ENCODE data around the gene SYDE1. TPM values are rescaled to one million over a fixed set of nuclear protein-coding genes. Genes with fewer than 3 reads are reported as not detected.

The SYDE1 gene
- total RNA-seq, 1 experiment from 2014 or later = 31.3 TPM

DNA sequence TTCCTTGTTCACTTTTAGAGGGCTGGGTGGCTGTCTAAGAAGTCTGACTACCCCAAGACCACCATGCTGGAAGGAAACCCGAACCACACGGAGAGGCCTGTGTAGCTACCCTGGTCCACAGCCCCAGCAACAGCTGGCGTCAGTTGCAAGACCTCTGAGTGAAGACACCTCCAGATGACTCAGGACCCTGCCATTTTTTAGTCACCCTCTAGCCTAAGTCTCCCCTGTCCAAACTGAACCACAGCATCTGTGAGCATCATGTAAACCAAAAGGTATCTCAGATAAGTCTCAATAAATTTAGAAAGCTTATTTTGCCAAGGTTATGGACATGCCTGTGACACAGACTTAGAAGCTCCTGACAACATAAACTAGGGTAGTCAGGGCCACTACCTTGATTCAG is 2.2 kb upstream of the SYDE1 start:
- DNase-seq (ENCODE audit: low read depth) = no peak
- in situ Hi-C loops (cut with HindIII; ENCODE audit: low pct_unique_long_range_greater_than_20kb, low sequenced_read_pairs) = no loop called here

DNA sequence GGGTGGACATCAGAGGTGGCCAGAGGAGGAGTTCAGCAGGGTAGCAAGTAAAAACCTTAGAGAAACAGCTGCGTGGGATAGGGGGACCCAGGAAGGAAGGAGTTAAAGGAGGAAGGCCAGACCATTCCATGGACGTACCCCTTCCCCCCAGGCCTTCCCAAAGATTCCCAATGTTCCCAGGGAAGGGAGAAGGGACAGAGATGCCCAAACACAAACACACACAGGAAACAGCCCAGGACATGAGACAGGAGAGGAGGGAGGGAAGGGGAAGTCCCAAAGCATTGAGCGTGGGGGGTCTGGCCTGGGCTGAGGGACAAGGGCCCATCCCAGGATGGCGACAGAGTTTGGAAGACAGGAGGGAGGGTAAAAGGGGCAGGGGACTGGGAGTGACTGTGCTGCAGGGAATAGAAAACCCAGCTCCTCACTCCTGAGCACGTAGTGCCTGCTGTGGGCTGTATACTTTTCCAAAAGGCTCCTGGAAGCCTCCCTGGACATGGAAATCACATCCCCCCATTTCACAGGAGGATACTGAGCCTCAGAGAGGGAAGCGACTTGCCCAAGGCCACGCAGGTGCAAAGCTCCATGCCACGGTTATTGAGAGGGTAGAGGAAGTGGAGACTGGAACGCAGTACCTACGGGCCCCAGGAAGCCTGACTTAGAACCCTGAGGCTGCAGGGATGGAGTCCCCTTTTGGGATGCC is 1.1 kb downstream of the SYDE1 start:
- DNase-seq (ENCODE audit: low read depth) = no peak
- in situ Hi-C loops (cut with HindIII; ENCODE audit: low pct_unique_long_range_greater_than_20kb, low sequenced_read_pairs) = no loop called here

DNA sequence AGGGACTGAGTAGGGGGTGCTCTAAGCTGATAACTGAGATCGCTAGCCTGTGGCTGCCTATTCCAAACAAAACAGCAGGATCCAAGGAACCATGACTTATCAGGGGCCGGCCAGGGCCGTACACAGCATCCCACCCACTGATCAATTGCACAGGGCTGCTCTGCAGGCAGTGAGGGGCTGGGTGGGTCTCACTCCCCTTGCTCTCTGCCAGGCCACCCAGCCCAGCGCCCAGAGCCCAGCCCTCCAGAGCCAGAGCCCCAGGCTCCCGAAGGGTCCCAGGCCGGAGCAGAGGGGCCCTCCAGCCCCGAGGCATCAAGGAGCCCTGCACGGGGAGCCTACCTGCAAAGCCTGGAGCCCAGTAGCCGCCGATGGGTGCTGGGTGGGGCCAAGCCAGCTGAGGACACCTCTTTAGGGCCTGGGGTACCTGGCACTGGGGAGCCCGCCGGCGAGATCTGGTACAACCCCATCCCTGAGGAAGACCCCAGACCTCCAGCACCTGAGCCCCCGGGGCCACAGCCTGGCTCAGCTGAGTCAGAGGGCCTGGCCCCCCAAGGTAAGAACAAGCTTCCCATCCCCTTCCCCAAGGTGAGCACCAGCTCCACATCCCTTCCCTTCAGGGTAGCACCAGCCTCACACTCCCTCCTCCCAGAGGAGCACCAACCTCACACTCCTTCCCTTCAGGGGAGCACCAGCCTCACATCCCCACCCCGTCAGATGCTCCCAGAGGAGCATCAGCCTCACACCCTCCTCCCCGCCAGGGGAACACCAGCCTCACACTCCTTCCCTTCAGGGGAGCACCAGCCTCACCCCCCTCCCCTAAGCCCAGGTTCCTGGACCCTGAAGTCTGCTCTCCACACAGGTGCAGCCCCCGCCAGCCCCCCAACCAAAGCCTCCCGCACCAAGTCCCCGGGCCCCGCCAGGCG is 1.9 kb downstream of the SYDE1 start:
- no peak for DNase-seq (ENCODE audit: low read depth)
- in situ Hi-C loops (cut with HindIII; ENCODE audit: low pct_unique_long_range_greater_than_20kb, low sequenced_read_pairs) = no loop called here

DNA sequence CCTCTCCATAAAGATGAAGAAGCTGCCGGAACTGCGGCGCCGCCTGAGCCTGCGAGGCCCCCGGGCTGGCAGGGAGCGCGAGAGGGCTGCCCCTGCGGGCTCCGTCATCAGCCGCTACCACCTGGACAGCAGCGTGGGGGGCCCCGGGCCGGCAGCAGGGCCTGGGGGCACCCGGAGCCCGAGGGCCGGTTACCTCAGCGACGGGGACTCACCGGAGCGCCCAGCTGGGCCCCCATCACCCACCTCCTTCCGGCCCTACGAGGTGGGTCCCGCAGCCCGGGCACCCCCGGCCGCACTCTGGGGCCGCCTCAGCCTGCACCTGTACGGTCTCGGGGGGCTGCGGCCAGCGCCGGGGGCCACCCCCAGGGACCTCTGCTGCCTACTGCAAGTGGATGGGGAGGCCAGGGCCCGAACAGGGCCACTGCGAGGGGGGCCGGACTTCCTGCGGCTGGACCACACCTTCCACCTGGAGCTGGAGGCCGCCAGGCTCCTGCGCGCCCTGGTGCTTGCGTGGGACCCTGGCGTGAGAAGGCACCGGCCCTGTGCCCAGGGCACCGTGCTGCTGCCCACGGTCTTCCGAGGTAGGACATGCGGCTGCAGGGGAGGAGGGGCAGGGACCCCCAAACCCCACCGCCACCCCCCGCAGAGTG is 2.7 kb downstream of the SYDE1 start:
- in situ Hi-C loops (cut with HindIII; ENCODE audit: low pct_unique_long_range_greater_than_20kb, low sequenced_read_pairs) = no loop called here
- no peak for DNase-seq (ENCODE audit: low read depth)

DNA sequence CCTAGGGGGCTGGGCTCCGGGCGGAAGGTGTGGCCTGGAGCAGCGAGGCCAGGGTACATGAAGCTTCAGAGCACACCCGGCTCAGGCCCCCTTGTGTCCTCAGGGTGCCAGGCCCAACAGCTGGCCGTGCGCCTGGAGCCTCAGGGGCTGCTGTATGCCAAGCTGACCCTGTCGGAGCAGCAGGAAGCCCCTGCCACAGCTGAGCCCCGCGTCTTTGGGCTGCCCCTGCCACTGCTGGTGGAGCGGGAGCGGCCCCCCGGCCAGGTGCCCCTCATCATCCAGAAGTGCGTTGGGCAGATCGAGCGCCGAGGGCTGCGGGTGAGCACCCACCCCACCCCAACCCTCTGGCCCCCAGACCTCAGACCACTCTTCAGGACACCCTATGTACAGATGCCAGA is 3.2 kb downstream of the SYDE1 start:
- in situ Hi-C loops (cut with HindIII; ENCODE audit: low pct_unique_long_range_greater_than_20kb, low sequenced_read_pairs) = no loop called here
- no peak for DNase-seq (ENCODE audit: low read depth)

DNA sequence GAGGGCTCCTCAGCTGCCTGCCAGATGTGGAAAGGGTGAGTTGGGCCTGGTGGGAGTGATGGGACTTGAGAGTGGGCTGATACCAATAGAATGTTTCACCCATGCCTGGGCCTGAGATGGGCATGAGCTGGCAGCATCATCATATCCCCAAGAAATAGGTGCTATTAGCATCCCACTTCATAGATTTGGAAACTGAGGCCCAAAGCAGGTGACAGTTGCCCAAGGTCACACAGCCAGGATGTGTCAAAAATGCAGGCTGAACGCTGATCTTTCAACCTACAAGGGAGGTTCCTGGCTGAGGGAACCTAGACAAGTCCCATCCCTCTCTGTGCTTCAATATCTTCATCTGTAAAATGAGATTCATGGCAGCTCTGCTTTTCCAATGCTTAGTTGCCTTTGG is 4.6 kb downstream of the SYDE1 start:
- no peak for DNase-seq (ENCODE audit: low read depth)
- in situ Hi-C loops (cut with HindIII; ENCODE audit: low pct_unique_long_range_greater_than_20kb, low sequenced_read_pairs) = no loop called here

DNA sequence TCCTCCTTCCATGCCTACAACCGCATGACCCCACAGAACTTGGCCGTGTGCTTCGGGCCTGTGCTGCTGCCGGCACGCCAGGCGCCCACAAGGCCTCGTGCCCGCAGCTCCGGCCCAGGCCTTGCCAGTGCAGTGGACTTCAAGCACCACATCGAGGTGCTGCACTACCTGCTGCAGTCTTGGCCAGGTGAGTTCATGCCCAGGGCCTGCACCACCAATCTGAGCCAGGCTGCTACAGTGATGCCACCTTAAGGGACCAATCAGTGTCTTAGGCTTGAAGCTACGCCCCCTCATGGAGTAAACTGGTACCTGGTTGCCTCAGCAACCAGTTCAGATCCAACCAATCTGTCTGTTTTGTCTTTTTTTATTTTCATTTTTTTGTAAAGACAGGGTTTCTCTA is 5.2 kb downstream of the SYDE1 start:
- in situ Hi-C loops (cut with HindIII; ENCODE audit: low pct_unique_long_range_greater_than_20kb, low sequenced_read_pairs) = no loop called here

DNA sequence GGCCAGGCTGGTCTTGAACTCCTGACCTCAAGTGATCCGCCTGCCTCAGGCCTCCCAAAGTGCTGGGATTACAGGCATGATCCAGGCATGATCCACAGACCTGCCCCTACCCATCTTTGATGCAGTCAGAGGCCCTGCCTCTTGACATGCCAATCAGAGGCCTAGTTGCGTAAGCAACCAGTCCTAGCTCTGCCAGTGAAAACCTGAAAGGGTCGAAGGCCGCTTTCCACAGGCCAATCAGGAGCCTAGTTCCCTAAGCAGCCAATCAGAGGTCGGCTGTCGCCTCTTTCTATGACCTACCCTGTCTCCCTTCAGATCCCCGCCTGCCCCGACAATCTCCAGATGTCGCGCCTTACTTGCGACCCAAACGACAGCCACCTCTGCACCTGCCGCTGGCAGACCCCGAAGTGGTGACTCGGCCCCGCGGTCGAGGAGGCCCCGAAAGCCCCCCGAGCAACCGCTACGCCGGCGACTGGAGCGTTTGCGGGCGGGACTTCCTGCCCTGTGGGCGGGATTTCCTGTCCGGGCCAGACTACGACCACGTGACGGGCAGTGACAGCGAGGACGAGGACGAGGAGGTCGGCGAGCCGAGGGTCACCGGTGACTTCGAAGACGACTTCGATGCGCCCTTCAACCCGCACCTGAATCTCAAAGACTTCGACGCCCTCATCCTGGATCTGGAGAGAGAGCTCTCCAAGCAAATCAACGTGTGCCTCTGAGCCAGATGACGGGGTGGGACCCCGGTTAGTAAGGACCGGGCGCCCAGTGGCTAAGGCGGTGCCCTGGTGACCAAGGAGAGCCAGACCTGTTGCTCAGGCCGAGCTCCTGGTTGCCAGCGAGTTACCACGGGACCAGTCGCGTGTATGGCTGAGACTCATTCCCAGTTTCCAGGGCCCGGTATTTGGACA is 6.3 kb downstream of the SYDE1 start:
- DNase-seq (ENCODE audit: low read depth) = no peak
- in situ Hi-C loops (cut with HindIII; ENCODE audit: low pct_unique_long_range_greater_than_20kb, low sequenced_read_pairs) = no loop called here

More for the DNA sequence above, 5.2 kb downstream of the SYDE1 start:
- DNase-seq (ENCODE audit: low read depth) = no peak

DNA sequence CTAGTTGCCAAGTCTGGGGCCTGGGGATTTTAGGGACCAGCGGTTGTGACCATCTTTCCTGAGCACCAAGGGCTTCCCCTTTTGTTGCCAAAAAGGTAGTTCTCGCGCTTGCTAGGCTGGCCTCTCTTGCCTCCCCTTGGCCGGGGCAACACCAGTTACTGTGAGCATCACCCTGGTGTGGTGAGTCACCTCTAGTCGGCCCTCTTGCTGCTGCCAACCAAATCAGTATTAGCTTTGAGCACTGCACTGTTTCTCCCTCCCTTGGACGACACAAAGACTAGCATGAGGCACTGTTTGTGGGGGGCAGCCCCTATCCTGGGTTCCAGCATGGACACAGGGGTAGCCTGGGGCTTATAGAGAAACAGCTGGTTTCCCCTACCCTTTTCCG is 6.9 kb downstream of the SYDE1 start:
- no peak for DNase-seq (ENCODE audit: low read depth)
- in situ Hi-C loops (cut with HindIII; ENCODE audit: low pct_unique_long_range_greater_than_20kb, low sequenced_read_pairs) = no loop called here

DNA sequence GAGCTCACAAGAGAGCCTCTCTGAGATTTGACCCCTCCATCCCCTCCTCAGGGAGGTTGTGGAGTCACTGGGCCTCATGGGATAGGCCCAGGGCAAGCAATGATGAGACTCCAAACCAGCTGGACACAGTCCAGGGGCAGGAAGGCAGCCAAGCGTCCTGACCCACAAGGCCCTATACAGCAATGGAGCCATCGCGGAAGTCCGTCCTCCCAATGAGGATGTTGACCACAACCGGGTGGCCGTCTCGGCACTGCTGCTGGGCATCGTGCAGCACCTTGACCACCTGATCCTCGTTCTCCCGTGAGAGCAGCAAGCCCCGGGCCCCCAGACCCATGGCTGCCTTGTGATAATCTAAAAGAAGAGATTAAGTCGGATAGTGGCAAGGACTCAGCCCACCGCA is 7.9 kb downstream of the SYDE1 start:
- DNase-seq (ENCODE audit: low read depth) = no peak
- in situ Hi-C loops (cut with HindIII; ENCODE audit: low pct_unique_long_range_greater_than_20kb, low sequenced_read_pairs) = no loop called here

DNA sequence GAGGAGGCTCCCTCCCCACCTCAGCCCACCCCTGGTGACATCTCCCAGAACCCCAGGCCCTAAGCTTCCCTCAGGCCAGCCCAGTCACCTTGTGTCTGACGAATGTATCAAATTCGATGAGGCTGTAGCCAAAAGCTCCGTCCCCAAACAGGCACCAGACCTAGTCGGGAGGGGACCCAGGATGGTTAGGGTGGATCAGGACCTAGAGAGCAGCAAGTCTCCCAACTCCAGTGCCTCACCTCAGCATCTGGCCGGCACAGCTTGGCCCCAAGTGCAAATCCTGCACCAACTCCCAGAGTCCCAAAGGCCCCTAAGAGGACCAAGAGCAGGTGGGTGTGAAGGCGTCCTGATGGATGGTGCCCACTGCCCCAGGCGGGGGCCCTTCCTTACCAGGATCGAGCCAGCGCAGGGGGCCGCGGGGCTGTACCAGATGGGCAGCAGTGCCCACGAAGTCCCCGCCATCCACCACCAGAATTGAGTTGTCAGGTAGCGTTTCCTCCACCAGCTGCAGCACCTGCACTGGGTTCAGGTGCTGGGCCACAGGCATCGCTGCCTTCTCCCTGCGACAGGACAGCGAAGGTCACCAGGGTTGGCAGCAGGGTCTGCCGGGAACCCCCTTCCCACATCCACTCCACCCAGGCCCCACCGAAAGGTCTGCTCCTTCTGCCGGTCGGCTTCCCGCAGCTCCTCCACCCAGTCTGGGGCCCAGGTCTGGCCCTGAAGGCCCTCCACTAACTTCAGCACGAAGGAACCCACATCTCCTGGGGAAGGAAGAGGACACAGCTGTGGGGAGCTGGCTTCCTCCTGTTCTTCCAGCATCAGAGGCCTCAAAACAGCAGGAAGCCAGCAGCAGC is 8.8 kb downstream of the SYDE1 start:
- no peak for DNase-seq (ENCODE audit: low read depth)
- in situ Hi-C loops (cut with HindIII; ENCODE audit: low pct_unique_long_range_greater_than_20kb, low sequenced_read_pairs) = no loop called here

DNA sequence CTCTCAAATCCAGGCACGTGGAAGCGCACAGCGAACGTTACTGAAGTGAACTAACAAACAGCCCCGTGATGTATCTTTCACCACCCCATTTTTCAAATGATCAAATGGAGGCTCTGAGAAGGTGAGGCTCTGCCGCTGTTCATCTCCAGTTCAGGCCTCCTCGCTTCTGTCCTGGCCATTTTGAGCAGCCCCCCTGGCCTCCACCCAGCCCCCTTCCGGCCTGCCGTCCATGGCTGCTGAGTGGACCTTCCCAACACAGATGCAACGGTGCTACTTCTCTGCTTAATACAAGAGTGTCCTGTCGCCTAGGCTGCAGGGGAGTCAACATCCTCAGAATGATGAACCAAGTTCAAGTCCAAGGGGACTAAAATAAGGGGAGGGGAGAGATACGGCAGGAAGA is 9.7 kb downstream of the SYDE1 start:
- in situ Hi-C loops (cut with HindIII; ENCODE audit: low pct_unique_long_range_greater_than_20kb, low sequenced_read_pairs) = no loop called here
- no peak for DNase-seq (ENCODE audit: low read depth)

DNA sequence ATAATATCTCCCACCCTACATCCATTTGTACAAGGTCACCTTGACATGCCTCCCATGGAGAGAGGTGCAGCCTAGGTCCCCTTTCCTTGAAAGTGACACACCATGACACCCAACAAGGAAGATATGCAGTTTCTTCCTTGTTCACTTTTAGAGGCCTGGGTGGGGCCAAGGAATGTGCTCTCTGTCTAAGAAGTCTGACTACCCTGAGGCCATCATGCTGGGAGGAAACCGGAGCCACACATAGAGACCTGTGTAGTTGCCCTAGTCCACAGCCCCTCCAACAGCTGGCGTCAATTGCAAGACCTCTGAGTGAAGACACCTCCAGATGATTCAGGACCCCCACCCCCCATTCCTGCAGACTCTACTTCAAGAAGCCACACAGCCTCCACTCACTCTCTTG is 11.0 kb downstream of the SYDE1 start:
- in situ Hi-C loops (cut with HindIII; ENCODE audit: low pct_unique_long_range_greater_than_20kb, low sequenced_read_pairs) = no loop called here
- no peak for DNase-seq (ENCODE audit: low read depth)

DNA sequence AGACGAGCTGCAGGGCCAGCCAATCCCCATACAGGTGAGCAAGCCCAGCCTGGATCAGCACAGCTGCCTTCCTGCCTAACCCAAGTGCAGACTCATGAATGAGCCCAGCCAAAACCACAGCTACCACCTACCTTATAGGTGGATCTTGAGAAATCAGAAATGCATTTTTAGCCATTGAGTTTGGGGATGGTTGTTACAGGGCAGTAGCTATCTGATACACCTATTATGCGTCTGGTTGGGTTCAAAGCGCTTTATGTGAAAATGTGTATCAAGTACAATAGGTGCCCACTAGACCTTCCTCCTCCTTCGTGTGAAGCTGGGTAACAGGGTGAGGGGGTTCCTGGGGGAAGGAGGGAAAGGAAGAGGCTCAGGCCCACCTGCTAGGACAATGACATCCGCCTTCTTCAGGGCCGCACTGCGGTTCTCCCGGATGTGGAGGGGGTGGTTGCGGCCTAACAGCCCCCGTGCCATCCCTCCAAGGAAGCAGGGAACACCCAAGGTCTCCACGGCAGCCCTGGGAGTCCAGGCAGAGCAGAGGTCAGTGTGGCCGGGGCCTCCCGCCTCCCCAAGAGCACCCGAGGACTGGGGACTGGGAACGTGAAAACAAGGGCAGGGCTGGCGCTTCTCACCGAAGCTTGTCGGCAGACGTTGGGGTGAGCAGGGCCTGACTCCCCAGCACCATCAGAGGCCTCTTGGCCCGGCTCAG is 11.7 kb downstream of the SYDE1 start:
- no peak for DNase-seq (ENCODE audit: low read depth)
- in situ Hi-C loops (cut with HindIII; ENCODE audit: low pct_unique_long_range_greater_than_20kb, low sequenced_read_pairs) = no loop called here

DNA sequence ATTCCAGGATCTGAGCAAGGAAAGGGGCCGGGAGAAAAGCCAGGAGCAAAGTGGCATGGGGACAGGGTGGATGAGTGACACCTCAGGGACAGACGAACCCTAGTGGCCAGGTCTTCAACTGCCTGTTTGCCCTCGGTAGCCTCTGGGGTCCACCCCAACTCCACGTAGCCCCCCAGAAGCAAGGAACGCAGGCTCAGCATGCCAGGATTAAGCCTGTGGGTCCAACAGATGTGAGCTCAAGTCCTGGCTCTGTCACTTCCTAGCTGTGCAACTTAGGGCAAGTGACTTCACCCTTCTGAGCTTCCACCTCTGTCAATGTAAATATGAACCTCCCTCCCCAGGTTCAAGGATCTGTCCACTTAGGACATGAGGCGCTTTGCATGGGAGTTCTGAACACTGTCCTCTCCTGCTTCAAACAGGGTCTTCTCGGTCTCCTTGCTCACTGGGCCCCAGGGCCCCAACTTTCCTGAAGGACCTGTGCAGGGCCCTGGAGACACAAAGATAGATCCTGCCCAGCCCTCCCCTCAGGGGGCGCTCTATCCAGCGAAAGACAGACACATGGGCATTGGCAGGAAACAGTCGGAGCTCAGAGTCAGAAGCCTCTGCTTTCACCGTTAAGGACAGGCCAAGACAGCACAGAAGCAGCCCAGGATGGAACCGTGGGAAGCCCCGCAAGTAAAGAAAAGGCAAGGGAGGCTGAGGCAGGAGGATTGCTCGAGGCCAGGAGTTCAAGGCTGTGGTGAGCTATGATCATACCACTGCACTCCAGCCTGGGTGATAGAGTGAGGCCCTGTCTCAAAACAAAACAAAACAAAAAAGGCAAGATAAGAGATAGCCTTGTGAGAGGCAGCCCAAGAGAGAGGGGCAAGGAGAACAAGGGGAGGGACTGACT is 13.2 kb downstream of the SYDE1 start:
- DNase-seq (ENCODE audit: low read depth) = no peak
- in situ Hi-C loops (cut with HindIII; ENCODE audit: low pct_unique_long_range_greater_than_20kb, low sequenced_read_pairs) = no loop called here

Measured in Caki2 (cell line).